ENCODE results near the gene MX2.

DNA sequence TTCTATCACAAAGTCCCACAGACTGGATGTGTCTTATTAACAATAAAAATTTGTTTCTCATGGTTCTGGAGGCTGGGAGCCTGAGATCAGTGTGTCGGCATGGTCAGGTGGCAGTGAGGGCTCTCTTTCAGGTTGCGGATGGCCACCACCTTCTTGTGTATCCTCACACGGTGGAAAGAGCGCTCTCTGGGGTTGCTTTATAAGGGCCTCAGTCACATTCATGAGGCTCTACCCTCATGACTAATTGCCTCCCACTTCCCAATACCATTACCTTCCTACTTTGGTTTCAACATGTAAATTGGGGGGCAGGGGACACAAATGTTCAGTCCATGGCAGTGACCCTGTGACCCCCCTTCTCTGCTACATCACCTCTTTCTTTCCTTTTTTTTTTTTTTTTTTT lies 43.5 kb downstream of the MX2 start:
- TF ChIP-seq, protein P1, sequence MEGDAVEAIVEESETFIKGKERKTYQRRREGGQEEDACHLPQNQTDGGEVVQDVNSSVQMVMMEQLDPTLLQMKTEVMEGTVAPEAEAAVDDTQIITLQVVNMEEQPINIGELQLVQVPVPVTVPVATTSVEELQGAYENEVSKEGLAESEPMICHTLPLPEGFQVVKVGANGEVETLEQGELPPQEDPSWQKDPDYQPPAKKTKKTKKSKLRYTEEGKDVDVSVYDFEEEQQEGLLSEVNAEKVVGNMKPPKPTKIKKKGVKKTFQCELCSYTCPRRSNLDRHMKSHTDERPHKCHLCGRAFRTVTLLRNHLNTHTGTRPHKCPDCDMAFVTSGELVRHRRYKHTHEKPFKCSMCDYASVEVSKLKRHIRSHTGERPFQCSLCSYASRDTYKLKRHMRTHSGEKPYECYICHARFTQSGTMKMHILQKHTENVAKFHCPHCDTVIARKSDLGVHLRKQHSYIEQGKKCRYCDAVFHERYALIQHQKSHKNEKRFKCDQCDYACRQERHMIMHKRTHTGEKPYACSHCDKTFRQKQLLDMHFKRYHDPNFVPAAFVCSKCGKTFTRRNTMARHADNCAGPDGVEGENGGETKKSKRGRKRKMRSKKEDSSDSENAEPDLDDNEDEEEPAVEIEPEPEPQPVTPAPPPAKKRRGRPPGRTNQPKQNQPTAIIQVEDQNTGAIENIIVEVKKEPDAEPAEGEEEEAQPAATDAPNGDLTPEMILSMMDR (IDR thresholded peaks at IDR 0.05 in 2 of 3, conservative IDR thresholded peaks at IDR 0.05 in 1 of 3; ENCODE audit: control insufficient read depth in 2 of 3, extremely low read depth in 1 of 3, insufficient read depth in 1 of 3, low read depth in 3 of 3, low read length in 3 of 3), result no peak
- TF ChIP-seq, protein P2, sequence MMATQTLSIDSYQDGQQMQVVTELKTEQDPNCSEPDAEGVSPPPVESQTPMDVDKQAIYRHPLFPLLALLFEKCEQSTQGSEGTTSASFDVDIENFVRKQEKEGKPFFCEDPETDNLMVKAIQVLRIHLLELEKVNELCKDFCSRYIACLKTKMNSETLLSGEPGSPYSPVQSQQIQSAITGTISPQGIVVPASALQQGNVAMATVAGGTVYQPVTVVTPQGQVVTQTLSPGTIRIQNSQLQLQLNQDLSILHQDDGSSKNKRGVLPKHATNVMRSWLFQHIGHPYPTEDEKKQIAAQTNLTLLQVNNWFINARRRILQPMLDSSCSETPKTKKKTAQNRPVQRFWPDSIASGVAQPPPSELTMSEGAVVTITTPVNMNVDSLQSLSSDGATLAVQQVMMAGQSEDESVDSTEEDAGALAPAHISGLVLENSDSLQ (IDR thresholded peaks at IDR 0.05), result no peak
- TF ChIP-seq POLR2A (IDR thresholded peaks at IDR 0.05; ENCODE audit: low read depth, low read length) (no peak), SREBF2 (IDR thresholded peaks at IDR 0.05; ENCODE audit: low read length) (no peak), SP1 (IDR thresholded peaks at IDR 0.05; ENCODE audit: low read depth, low read length) (no peak), NFIC (IDR thresholded peaks at IDR 0.05; ENCODE audit: low read depth, low read length) (no peak), ZBED1 (IDR thresholded peaks at IDR 0.05; ENCODE audit: borderline replicate concordance) (no peak), HCFC1 (IDR thresholded peaks at IDR 0.05; ENCODE audit: low read length) (no peak), POLR2AphosphoS5 (IDR thresholded peaks at IDR 0.05; ENCODE audit: low read length) (no peak)
- TF ChIP-seq, protein P3, sequence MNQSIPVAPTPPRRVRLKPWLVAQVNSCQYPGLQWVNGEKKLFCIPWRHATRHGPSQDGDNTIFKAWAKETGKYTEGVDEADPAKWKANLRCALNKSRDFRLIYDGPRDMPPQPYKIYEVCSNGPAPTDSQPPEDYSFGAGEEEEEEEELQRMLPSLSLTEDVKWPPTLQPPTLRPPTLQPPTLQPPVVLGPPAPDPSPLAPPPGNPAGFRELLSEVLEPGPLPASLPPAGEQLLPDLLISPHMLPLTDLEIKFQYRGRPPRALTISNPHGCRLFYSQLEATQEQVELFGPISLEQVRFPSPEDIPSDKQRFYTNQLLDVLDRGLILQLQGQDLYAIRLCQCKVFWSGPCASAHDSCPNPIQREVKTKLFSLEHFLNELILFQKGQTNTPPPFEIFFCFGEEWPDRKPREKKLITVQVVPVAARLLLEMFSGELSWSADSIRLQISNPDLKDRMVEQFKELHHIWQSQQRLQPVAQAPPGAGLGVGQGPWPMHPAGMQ (IDR thresholded peaks at IDR 0.05; ENCODE audit: borderline replicate concordance), result no peak
- TF ChIP-seq, protein P4, sequence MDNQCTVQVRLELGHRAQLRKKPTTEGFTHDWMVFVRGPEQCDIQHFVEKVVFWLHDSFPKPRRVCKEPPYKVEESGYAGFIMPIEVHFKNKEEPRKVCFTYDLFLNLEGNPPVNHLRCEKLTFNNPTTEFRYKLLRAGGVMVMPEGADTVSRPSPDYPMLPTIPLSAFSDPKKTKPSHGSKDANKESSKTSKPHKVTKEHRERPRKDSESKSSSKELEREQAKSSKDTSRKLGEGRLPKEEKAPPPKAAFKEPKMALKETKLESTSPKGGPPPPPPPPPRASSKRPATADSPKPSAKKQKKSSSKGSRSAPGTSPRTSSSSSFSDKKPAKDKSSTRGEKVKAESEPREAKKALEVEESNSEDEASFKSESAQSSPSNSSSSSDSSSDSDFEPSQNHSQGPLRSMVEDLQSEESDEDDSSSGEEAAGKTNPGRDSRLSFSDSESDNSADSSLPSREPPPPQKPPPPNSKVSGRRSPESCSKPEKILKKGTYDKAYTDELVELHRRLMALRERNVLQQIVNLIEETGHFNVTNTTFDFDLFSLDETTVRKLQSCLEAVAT (IDR thresholded peaks at IDR 0.05), result no peak
- TF ChIP-seq, protein P5, sequence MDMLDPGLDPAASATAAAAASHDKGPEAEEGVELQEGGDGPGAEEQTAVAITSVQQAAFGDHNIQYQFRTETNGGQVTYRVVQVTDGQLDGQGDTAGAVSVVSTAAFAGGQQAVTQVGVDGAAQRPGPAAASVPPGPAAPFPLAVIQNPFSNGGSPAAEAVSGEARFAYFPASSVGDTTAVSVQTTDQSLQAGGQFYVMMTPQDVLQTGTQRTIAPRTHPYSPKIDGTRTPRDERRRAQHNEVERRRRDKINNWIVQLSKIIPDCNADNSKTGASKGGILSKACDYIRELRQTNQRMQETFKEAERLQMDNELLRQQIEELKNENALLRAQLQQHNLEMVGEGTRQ (IDR thresholded peaks at IDR 0.05; ENCODE audit: borderline replicate concordance, low read depth, low read length), result no peak

Data from GM12878 (cell line).